ENCODE results near the gene UBTF. TPM values are rescaled to one million over a fixed set of nuclear protein-coding genes. Genes with fewer than 3 reads are reported as not detected.

The UBTF gene
- total and polyA plus RNA-seq, 2 of the 4 experiments (the other 2 are of a cell fraction): 29.7 to 42.1 TPM

DNA sequence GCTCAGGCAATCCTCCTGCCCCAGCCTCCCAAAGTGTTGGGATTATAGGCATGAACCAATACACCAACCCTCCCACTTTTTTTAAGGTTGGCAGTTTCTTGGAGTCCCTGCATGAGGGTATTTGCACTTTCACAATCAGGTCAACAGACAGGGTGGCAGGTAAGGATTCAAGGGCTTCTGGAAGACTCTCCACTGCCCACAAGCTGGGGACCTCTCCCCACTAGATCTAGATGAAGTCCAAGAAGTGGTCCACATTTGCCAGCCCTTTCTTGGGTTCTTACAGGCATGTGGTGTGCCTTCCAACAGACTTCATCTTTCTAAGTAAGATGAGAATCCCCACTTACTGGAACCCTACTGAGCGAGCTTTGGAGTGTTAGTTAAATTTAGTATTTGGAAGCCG lies 45.0 kb downstream of the UBTF start (continued):
- TF ChIP-seq MAZ (IDR thresholded peaks at IDR 0.05; ENCODE audit: borderline replicate concordance, low read depth, low read length) (no peak), MXI1 (IDR thresholded peaks at IDR 0.05; ENCODE audit: borderline replicate concordance, low read depth, low read length) (no peak)

DNA sequence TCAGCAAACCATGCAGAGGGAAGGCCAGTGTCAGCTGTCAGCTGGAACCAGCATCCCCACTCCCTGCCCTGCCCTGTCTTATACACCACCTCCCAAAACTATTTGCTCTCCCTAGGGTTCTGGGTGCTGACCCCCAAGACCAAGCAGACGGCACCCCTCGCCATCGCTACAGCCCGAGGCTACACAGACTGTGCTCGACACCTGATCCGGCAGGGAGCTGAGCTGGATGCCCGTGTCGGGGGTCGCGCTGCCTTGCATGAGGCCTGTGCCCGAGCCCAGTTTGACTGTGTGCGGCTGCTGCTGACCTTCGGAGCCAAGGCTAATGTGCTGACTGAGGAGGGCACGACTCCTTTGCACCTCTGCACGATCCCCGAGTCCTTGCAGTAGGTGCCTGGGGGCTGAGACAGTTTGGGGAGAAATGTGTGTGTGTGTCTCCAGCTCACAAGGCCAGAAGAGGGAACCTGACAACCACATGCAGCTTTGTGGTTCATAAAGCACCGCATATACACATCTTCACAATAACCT lies 47.5 kb downstream of the UBTF start:
- POLR2A ChIA-PET (ENCODE audit: unreplicated experiment): no interaction called here
- dilution Hi-C loops (cut with HindIII; ENCODE audit: low sequenced_read_pairs, unreplicated experiment): no loop called here

More for the DNA sequence above, 47.5 kb downstream of the UBTF start:
- Histone ChIP-seq H2BK20ac (ENCODE audit: low read depth, low read length) (no peak overlapping the region), H3K18ac (ENCODE audit: low read depth, low read length) (no peak overlapping the region), H3K23ac (ENCODE audit: low read depth, low read length) (no peak overlapping the region), H4K20me1 (ENCODE audit: insufficient read depth, low read length) (no peaks in the 10 kb centered on the region), H3K9ac (ENCODE audit: low read depth, low read length) (no peak overlapping the region), H3K9me1 (ENCODE audit: insufficient read depth, low read length) (peaks cover 3% of the 10 kb centered on the region), H2BK120ac (ENCODE audit: low read depth, low read length) (no peak overlapping the region), H2AK5ac (ENCODE audit: low read depth, low read length) (peak overlapping the region; percentile 4; the same call in 1 of the 2 replicates), H3K79me1 (ENCODE audit: low read depth in 1 of 2, low read length in 2 of 2) (peaks cover 0 to 5% of the 10 kb centered on the region in 2 experiments; a peak in 1 of 4 replicates), H2BK5ac (ENCODE audit: low read depth, low read length, poor library complexity, severe bottlenecking) (no peak overlapping the region), H3K4ac (ENCODE audit: low read depth, low read length) (no peak overlapping the region), H3K27me3 (ENCODE audit: control insufficient read depth, insufficient read depth, low read length) (no peaks in the 10 kb centered on the region), H3K14ac (replicated peaks; ENCODE audit: low read depth, low read length) (no peak overlapping the region), H2BK15ac (ENCODE audit: low read depth, low read length) (no peak overlapping the region), H3K27ac (ENCODE audit: insufficient read depth, low read length) (no peak overlapping the region), H3K4me1 (ENCODE audit: control insufficient read depth, insufficient read depth, low read length) (peaks cover 11% of the 10 kb centered on the region), H3K9me3 (ENCODE audit: control insufficient read depth, insufficient read depth, low read length) (no peaks in the 10 kb centered on the region), H3K36me3 (ENCODE audit: control insufficient read depth, insufficient read depth, low read length) (peaks cover 5% of the 10 kb centered on the region), H2AK9ac (replicated peaks; ENCODE audit: low read depth, low read length, poor library complexity) (no peak overlapping the region), H3K4me2 (ENCODE audit: low read depth, low read length) (no peak overlapping the region), H4K91ac (ENCODE audit: insufficient read depth, low read depth, low read length) (no peak overlapping the region), H4K8ac (ENCODE audit: low read depth in 2 of 2, low read length in 2 of 2) (no peak overlapping the region), H2AFZ (replicated peaks; ENCODE audit: low read length, poor library complexity) (no peak overlapping the region), H4K5ac (ENCODE audit: low read depth, low read length) (no peak overlapping the region), H3K56ac (ENCODE audit: extremely low read depth, insufficient read depth, low read length) (no peak overlapping the region), H3K4me3 (ENCODE audit: insufficient read depth, low read depth, low read length) (no peak overlapping the region)
- intact Hi-C loops (cut with micrococcal nuclease) (no loop called here), in situ Hi-C loops (cut with MboI; ENCODE audit: low sequenced_read_pairs) (no loop called here)
- CTCF ChIA-PET: no interaction called here
- ATAC-seq (ENCODE audit: low read depth) (no peak), DNase-seq (no peak)
- TF ChIP-seq, protein P1, sequence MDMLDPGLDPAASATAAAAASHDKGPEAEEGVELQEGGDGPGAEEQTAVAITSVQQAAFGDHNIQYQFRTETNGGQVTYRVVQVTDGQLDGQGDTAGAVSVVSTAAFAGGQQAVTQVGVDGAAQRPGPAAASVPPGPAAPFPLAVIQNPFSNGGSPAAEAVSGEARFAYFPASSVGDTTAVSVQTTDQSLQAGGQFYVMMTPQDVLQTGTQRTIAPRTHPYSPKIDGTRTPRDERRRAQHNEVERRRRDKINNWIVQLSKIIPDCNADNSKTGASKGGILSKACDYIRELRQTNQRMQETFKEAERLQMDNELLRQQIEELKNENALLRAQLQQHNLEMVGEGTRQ (IDR thresholded peaks at IDR 0.05; ENCODE audit: low read depth, low read length): no peak
- TF ChIP-seq MAFK (IDR thresholded peaks at IDR 0.05; ENCODE audit: low read depth, low read length): no peak
- no peak for TF ChIP-seq NFE2L2 (IDR thresholded peaks at IDR 0.05; ENCODE audit: low read depth, low read length)
- no peak for TF ChIP-seq BHLHE40 (IDR thresholded peaks at IDR 0.05; ENCODE audit: low read depth, low read length)
- no peak for TF ChIP-seq CHD1 (IDR thresholded peaks at IDR 0.05; ENCODE audit: low read depth, low read length)
- TF ChIP-seq, protein P2, sequence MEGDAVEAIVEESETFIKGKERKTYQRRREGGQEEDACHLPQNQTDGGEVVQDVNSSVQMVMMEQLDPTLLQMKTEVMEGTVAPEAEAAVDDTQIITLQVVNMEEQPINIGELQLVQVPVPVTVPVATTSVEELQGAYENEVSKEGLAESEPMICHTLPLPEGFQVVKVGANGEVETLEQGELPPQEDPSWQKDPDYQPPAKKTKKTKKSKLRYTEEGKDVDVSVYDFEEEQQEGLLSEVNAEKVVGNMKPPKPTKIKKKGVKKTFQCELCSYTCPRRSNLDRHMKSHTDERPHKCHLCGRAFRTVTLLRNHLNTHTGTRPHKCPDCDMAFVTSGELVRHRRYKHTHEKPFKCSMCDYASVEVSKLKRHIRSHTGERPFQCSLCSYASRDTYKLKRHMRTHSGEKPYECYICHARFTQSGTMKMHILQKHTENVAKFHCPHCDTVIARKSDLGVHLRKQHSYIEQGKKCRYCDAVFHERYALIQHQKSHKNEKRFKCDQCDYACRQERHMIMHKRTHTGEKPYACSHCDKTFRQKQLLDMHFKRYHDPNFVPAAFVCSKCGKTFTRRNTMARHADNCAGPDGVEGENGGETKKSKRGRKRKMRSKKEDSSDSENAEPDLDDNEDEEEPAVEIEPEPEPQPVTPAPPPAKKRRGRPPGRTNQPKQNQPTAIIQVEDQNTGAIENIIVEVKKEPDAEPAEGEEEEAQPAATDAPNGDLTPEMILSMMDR (conservative IDR thresholded peaks at IDR 0.05; ENCODE audit: low read depth, low read length): no peak
- TF ChIP-seq SMC3 (IDR thresholded peaks at IDR 0.05; ENCODE audit: low read depth, low read length): no peak
- no peak for TF ChIP-seq FOS (IDR thresholded peaks at IDR 0.05; ENCODE audit: low read depth, low read length)
- TF ChIP-seq POLR2A (IDR thresholded peaks at IDR 0.05; ENCODE audit: low read depth, low read length): no peak
- no peak for TF ChIP-seq RCOR1 (IDR thresholded peaks at IDR 0.05; ENCODE audit: insufficient replicate concordance, low read length)
- TF ChIP-seq CEBPB (IDR thresholded peaks at IDR 0.05; ENCODE audit: low read depth, low read length): no peak
- TF ChIP-seq MXI1 (IDR thresholded peaks at IDR 0.05; ENCODE audit: borderline replicate concordance, low read depth, low read length): no peak
- TF ChIP-seq, protein P3, sequence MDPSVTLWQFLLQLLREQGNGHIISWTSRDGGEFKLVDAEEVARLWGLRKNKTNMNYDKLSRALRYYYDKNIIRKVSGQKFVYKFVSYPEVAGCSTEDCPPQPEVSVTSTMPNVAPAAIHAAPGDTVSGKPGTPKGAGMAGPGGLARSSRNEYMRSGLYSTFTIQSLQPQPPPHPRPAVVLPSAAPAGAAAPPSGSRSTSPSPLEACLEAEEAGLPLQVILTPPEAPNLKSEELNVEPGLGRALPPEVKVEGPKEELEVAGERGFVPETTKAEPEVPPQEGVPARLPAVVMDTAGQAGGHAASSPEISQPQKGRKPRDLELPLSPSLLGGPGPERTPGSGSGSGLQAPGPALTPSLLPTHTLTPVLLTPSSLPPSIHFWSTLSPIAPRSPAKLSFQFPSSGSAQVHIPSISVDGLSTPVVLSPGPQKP (IDR thresholded peaks at IDR 0.05; ENCODE audit: borderline replicate concordance, low read depth, low read length): no peak
- TF ChIP-seq MAZ (IDR thresholded peaks at IDR 0.05; ENCODE audit: borderline replicate concordance, low read depth, low read length): no peak
- no TSS peak for BruUV-seq (replicated peaks)
- 74% methylated on average over 6 of the region's 17 CpGs; no CpG with 5 or more reads in 1 of the 2 experiments for WGBS, 2 experiments (ENCODE audit: extremely low coverage in 2 of 2, insufficient read length in 1 of 2)

Measured in IMR-90 (cell line).